ENCODE results near the gene CD300LD.
"Not testable (repeated sequence)": the region's sequence is repeated elsewhere in the genome, so short reads cannot be mapped to it uniquely, and the experiment has no call there.

CD300LD gene

DNA sequence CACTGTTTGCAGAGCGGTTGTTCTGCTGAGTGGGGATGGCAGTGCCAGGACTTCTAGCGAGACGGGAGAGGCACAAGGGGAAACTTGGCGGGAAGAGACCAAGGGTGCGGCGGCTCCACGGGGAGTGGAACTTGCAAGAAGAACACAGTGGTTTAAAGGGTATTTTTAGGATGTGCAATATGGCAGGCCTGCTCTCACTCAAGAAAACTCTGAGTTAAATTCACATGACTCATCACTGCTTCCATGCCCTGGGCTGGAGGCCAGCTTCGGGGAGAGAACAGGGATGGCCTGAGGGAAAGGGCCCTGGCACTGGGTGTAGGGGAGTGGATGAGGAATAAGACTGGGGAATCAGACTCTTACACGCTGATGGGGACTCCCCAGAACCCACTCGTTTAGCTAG is 13.3 kb upstream of the CD300LD start:
- no peak for DNase-seq

GRCh38 chr17:74604761-74605160 is 12.7 kb upstream of the CD300LD start:
- no peak for DNase-seq

GRCh38 chr17:74604200-74604599 is 12.1 kb upstream of the CD300LD start:
- DNase-seq, result no peak

GRCh38 chr17:74603746-74604145 is 11.7 kb upstream of the CD300LD start:
- no peak for DNase-seq

DNA sequence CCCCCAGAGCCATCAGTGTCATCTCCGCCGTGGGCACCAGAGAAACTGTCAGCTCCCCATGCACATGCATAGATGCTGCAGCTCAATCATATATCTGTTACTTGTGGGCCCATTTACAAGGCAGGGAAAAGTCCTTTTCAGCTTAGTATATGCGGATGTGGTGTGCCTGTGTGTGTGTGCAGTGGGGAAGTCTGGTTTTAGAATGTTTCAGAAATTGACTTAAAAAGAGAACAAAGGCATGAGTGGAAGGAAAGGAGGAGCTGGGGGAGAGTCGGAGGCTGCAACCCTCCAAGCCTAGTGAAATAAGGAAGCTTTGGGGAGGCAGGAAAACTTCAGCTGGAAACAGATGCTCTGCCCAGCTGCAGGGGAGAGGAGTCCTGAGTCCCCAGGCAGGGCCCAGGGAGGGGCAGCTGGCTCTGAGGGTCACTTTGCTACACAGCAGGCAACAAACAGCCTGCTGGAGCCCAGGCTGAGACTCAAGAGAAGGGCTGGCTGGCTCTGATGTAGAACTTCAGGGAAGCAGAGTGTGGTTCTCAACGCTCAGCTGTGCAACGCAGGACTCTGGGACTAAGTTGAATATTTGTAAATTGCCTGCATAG is 11.1 kb upstream of the CD300LD start:
- no peak for DNase-seq

GRCh38 chr17:74601944-74602572 is 10.0 kb upstream of the CD300LD start:
- DNase-seq, result no peak

GRCh38 chr17:74599448-74599939 is 7.4 kb upstream of the CD300LD start:
- no peak for DNase-seq

- DNase-seq, result no peak
These were observed 6.9 kb upstream of the CD300LD start for GRCh38 chr17:74599023-74599399.

GRCh38 chr17:74598346-74599022 is 6.4 kb upstream of the CD300LD start:
- no peak for DNase-seq

DNA sequence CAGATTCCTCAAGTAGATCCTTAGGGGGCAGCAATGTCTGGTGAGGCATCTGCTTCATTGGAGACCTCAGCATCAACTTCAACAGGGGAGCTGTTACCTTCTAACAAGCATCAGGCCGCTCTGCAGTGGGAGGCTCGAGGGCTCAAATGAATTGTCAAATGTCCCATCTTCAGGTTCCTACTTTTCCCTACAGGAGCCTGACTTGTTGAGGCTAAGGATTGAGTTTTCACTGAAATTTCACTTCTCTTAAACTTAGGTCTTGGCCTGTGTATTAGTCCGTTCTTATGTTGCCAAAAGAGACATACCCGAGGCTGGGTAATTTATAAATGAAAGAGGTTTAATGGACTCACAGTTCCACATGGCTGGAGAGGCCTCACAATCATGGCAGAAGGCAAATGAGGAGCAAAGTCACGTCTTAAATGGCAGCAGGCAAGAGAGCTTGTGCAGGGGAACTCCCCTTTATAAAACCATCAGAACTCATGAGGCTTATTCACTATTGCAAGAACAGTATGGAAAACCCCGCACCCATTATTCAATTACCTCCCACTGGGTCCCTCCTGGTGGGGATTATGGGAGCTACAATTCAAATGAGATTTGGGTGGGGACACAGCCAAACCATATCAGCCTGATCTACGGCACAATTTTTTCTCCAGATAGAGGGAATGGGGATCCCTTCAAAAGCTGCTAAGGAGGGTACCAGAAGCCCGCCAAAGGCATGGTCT is 5.1 kb upstream of the CD300LD start:
- no peak for DNase-seq

DNA sequence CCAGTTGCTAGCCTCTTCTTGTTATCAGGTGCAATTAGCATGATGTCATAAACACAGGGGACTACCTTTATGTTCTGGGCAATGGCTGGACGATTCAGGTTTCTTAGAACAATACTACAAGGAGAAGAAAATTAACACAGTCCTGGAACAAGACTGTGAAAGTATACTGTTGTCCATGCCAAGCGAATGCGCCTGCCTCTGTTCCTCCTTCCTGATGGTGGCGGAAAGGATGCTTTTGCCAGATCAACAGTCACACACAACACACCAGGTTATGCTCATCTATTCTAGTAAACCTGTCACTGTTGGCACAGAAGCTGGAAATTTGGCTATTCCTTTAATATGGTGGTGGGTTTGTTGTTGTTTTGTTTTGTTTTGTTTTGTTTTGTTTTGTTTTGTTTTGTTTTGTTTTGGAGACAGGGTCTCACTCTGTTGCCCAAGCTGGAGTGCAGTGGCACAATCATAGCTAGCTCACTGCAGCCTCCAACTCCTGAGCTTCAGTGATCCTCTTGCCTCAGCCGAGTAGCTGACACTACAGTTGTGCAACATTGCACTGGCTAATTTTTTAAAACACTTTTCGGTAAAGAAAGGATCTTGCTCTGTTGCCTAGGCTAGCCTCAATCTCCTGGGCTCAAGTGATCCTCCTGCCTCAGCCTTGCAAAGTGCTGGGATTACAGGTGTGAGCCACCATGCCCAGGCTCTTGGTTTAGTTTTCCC is 3.1 kb upstream of the CD300LD start:
- DNase-seq, result no peak

- no peak for DNase-seq
These were observed 580 bp downstream of the CD300LD start for GRCh38 chr17:74591503-74591902.

DNA sequence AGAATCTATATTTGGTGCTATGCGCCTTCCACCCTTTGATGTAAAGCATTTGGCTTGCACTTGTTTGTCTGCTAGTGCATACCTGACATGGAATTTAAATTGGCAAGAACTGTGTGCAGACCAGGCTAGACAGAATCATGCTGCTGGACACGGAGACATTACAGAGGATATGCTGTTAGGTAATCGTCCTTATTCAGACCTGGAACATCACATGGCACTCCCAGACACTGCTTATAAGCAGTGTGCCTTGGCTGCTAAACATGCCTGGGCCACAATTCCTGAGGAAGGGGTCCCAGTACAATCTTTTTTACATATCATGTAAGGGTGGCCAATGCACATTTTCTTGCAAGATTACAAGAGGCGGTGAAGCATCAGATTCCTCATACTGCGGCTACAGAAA is 6.4 kb downstream of the CD300LD start:
- no peak for DNase-seq

GRCh38 chr17:74584292-74585060 is 7.6 kb downstream of the CD300LD start:
- DNase-seq, result no peak

DNA sequence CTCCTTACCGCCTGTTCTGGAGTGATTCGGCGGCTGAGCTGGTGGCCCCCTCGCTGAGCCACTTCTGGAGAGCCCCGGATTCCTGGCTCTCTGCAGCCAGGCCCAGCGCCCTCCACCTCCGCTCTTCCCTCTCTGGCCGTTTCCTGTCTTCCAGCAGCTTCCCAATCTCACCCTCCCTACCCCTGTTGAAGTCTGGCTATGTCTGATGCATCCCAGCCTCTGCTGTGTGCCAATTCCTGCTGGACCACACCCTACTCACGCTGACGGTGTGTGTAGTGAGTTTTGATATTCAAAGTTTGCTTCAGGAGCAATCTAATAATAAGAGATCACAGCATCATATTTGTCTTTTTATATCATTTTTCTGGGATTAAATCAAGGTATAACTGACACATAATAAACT is 9.4 kb downstream of the CD300LD start:
- DNase-seq, result no peak

DNA sequence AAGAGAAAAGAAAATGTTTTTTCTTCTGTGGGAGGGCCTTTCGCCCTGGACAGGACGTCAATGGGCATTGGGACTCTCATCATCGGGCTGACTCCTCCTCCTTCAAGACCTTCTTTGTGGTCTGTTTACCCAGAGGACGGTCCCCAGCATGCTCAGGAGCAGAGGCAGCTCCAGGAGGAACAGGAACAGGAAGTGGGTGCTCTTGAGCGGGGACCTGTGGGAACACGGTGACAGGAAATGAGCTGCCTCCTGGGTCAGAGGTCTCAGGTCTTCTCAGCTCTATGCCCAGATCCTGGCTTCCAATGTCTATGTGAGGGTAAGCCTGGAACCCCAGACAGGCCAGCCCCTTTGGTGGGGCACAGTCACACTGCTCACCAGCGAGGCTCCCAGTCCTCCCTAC is 12.2 kb downstream of the CD300LD start:
- no peak for DNase-seq

DNA sequence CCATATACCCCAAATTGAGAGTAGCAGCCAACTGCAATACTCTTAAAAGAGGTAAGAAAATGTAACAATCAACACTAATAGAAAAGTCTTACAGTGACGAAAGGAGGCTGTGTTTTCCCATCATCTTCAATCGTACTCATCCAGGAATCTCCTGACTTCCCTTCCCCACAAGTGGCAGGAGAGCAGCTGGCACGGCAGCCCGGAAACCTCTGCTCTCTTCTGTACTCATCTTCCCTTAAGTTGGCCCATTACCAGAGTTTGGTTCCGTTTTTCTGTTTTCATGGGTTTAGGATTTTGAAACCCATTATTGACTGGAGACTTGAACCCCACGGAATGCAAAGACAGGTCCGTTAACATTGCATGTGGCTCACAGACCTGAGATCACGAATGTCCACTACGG is 13.1 kb downstream of the CD300LD start:
- DNase-seq, result no peak

- DNase-seq, result no peak
These were observed 17.5 kb downstream of the CD300LD start for GRCh38 chr17:74574489-74575142.

DNA sequence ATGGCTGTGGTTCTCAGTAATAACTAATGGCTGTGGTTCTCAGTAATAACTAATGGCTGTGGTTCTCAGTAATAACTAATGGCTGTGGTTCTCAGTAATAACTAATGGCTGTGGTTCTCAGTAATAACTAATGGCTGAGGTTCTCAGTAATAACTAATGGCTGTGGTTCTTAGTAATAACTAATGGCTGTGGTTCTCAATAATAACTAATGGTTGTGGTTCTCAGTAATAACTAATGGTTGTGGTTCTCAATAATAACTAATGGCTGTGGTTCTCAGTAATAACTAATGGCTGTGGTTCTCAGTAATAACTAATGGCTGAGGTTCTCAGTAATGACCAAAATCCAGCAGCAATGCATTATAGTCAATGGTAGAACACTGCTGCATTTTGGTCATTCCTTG is 18.4 kb downstream of the CD300LD start:
- DNase-seq, result not testable (repeated sequence)

GRCh38 chr17:74573169-74573568 is 18.9 kb downstream of the CD300LD start:
- no peak for DNase-seq

DNA sequence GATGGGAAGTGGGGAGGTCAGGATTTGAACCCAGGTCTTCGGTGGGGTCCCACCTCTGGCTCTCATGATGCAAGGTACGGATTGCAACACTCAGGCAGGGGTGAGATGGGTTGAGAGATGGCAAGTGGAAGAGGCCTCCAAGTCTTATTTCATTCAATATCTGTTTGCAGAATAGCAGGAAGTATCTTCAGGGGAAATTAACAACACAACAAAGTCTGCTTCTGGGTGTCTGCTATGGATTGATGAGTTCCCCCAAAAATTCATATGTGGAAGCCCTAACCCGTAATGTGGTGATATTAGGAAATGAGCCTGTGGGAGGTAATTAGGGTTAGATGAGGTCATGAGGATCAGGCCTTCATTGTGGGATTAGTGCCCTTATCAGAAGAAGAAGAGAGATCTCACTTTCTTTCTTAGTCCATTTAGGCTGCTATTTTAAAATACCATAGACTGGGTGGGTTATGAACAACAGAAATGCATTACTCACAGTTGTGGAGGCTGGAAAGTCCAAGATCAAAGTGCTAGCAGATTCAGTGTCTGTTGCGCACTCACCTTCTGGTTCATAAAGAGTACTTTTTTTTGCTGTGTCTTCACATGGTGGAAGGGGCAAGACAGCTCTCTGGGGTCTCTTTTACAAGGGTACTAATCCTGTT is 20.3 kb downstream of the CD300LD start:
- no peak for DNase-seq
